Activated CD8-positive, alpha-beta memory T cell treated with anti-CD3 and anti-CD28 coated beads for 24 hours (primary cell): ENCODE data around the gene CDCA3.

Experiments used
- DNase-seq: peaks from one replicate; pipeline ENCODE4 v3.0.0-alpha.2; 2020

Gene CDCA3

GRCh38 chr12:6831450-6831995 lies 19.6 kb downstream of the CDCA3 start:
- DNase-seq: no peak

- no peak for DNase-seq
Observed at GRCh38 chr12:6830999-6831398, 20.1 kb downstream of the CDCA3 start.

- no peak for DNase-seq
Observed at GRCh38 chr12:6830286-6830890, 20.7 kb downstream of the CDCA3 start.

- DNase-seq: no peak
Observed at GRCh38 chr12:6829536-6830220, 21.4 kb downstream of the CDCA3 start.

GRCh38 chr12:6828781-6829535 lies 22.1 kb downstream of the CDCA3 start:
- peak; percentile 76 for DNase-seq

- peak; percentile 65 for DNase-seq
Observed at GRCh38 chr12:6827982-6828780, 22.9 kb downstream of the CDCA3 start, which contains the start of gene P3H3. Gene P3H3 (plus strand): TSS chr12:6828407. CDS start chr12:6828441, 34 bp downstream.

- peak; percentile 77 for DNase-seq
Observed at GRCh38 chr12:6827437-6827911, 23.6 kb downstream of the CDCA3 start.

GRCh38 chr12:6826734-6827436 lies 24.2 kb downstream of the CDCA3 start:
- no peak for DNase-seq

- DNase-seq: no peak
Observed at GRCh38 chr12:6826125-6826733, 24.9 kb downstream of the CDCA3 start.

- peak; percentile 95 for DNase-seq
Observed at GRCh38 chr12:6825398-6826124, 25.5 kb downstream of the CDCA3 start.

GRCh38 chr12:6824901-6825381 lies 26.1 kb downstream of the CDCA3 start:
- no peak for DNase-seq

GRCh38 chr12:6824085-6824775 lies 26.9 kb downstream of the CDCA3 start:
- no peak for DNase-seq

GRCh38 chr12:6823182-6824084 lies 27.7 kb downstream of the CDCA3 start:
- DNase-seq: no peak

- no peak for DNase-seq
Observed at GRCh38 chr12:6822426-6823135, 28.5 kb downstream of the CDCA3 start.

- no peak for DNase-seq
Observed at GRCh38 chr12:6821591-6822425, 29.3 kb downstream of the CDCA3 start, which contains the start of gene GPR162. Gene GPR162 (plus strand): TSS chr12:6821821. CDS start chr12:6823899, 2,078 bp downstream.

GRCh38 chr12:6820166-6820565 lies 30.9 kb downstream of the CDCA3 start:
- no peak for DNase-seq
